ENCODE results near the gene ZNF699.
A peak's percentile ranks its signal among the peaks of the same experiment; 100 is the strongest.

ZNF699 gene

DNA sequence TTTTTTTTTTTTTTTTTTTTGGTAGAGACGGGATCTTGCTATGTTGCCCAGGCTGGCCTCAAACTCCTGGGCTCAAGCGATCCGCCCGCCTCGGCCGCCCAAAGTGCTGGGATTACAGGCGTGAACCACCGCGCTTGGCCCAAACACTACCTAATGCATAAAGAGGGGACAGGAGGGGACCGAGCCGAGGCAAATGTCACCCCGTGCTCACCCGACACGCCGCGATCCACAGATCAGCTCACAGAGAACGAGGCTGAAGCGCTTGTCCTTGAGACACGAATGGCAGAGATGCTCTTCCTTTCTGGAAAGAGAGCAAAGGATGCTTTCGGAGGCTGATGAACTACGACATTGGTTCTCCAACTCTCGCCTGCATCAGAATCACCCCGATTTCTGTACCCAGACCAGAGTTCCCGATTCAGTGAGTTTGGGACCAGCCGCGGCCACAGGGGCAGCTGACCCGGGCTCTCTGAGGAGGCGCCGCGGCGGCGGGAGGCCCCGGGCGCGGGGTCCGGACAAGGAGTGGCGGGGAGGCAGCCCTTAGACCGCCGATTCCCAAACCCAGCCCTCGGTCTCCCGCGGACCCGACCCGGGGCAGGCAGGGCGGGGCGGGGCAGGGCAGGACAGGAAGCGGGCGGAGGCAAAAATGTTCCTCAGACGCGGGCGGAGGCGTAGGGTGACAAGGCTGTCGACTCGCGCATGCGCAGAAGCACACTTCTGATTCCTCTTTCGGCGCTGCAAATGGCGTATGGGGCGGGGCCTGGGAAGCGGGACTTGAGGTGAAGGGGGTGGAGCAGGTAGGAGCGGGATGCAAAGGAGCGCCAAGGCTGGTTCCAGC is at the start of gene ZNF699:
Gene ZNF699 (minus strand): TSS at position 700 of the 835 bp plus-strand sequence. CDS start 4,719 bp downstream, outside the sequence.
- no peaks in the 10 kb centered on the region for H3K27me3 ChIP-seq (ENCODE audit: insufficient read depth, insufficient read length)
- DNase-seq (ENCODE audit: low read depth, low spot score) = peak; percentile 96
- H3K36me3 ChIP-seq (ENCODE audit: insufficient read depth, insufficient read length, low read length) = peaks cover under 1% of the 10 kb centered on the region
- H3K9me3 ChIP-seq (ENCODE audit: insufficient read depth, low read length) = peaks cover 19% of the 10 kb centered on the region; the same call in 1 of the 2 replicates
- H3K4me3 ChIP-seq (ENCODE audit: insufficient read length, low read depth) = peak within 1 kb of the TSS; percentile 83
- TF ChIP-seq SUZ12 (IDR thresholded peaks at IDR 0.05; ENCODE audit: extremely low read depth, insufficient read depth, insufficient read length) (no peak), YY1 (IDR thresholded peaks at IDR 0.05; ENCODE audit: insufficient read depth, insufficient read length) (peak; percentile 47), ZNF274 (IDR thresholded peaks at IDR 0.05; ENCODE audit: low read depth, low read length) (no peak)
- H3K9ac ChIP-seq (ENCODE audit: insufficient read length, low read depth) = peak within 1 kb of the TSS; percentile 77
- no peaks in the 10 kb centered on the region for H3K4me1 ChIP-seq (ENCODE audit: insufficient read depth, insufficient read length)

- Histone ChIP-seq H3K4me1 (ENCODE audit: insufficient read depth, insufficient read length) (no peaks in the 10 kb centered on the region), H3K9ac (ENCODE audit: insufficient read length, low read depth) (no peak overlapping the region), H3K36me3 (ENCODE audit: insufficient read depth, insufficient read length, low read length) (peaks cover 34% of the 10 kb centered on the region), H3K27me3 (ENCODE audit: insufficient read depth, insufficient read length) (no peaks in the 10 kb centered on the region), H3K9me3 (ENCODE audit: insufficient read depth, low read length) (peaks cover 18% of the 10 kb centered on the region), H3K4me3 (ENCODE audit: insufficient read length, low read depth) (no peak overlapping the region)
- TF ChIP-seq SUZ12 (IDR thresholded peaks at IDR 0.05; ENCODE audit: extremely low read depth, insufficient read depth, insufficient read length) = no peak
- no peak for TF ChIP-seq YY1 (IDR thresholded peaks at IDR 0.05; ENCODE audit: insufficient read depth, insufficient read length)
- TF ChIP-seq ZNF274 (IDR thresholded peaks at IDR 0.05; ENCODE audit: low read depth, low read length) = no peak
- no peak for DNase-seq (ENCODE audit: low read depth, low spot score)
Measured at GRCh38 chr19:9354651-9355050, 45.0 kb upstream of the ZNF699 start.

- no peak for TF ChIP-seq ZNF274 (IDR thresholded peaks at IDR 0.05; ENCODE audit: low read depth, low read length)
- TF ChIP-seq SUZ12 (IDR thresholded peaks at IDR 0.05; ENCODE audit: extremely low read depth, insufficient read depth, insufficient read length) = no peak
- no peak for TF ChIP-seq YY1 (IDR thresholded peaks at IDR 0.05; ENCODE audit: insufficient read depth, insufficient read length)
- H3K36me3 ChIP-seq (ENCODE audit: insufficient read depth, insufficient read length, low read length) = peaks cover 37% of the 10 kb centered on the region
- H3K4me3 ChIP-seq (ENCODE audit: insufficient read length, low read depth) = no peak overlapping the region
- H3K9ac ChIP-seq (ENCODE audit: insufficient read length, low read depth) = no peak overlapping the region
- H3K4me1 ChIP-seq (ENCODE audit: insufficient read depth, insufficient read length) = no peaks in the 10 kb centered on the region
- no peaks in the 10 kb centered on the region for H3K27me3 ChIP-seq (ENCODE audit: insufficient read depth, insufficient read length)
- peaks cover 34% of the 10 kb centered on the region for H3K9me3 ChIP-seq (ENCODE audit: insufficient read depth, low read length)
- no peak for DNase-seq (ENCODE audit: low read depth, low spot score)
Measured at GRCh38 chr19:9353011-9353410, 43.4 kb upstream of the ZNF699 start.

GRCh38 chr19:9352505-9352904 is 42.9 kb upstream of the ZNF699 start:
- Histone ChIP-seq H3K4me3 (ENCODE audit: insufficient read length, low read depth) (no peak overlapping the region), H3K9me3 (ENCODE audit: insufficient read depth, low read length) (peaks cover 39% of the 10 kb centered on the region), H3K36me3 (ENCODE audit: insufficient read depth, insufficient read length, low read length) (peaks cover 36% of the 10 kb centered on the region), H3K9ac (ENCODE audit: insufficient read length, low read depth) (no peak overlapping the region), H3K27me3 (ENCODE audit: insufficient read depth, insufficient read length) (no peaks in the 10 kb centered on the region), H3K4me1 (ENCODE audit: insufficient read depth, insufficient read length) (no peaks in the 10 kb centered on the region)
- no peak for DNase-seq (ENCODE audit: low read depth, low spot score)
- TF ChIP-seq YY1 (IDR thresholded peaks at IDR 0.05; ENCODE audit: insufficient read depth, insufficient read length) (no peak), ZNF274 (IDR thresholded peaks at IDR 0.05; ENCODE audit: low read depth, low read length) (no peak), SUZ12 (IDR thresholded peaks at IDR 0.05; ENCODE audit: extremely low read depth, insufficient read depth, insufficient read length) (no peak)

DNA sequence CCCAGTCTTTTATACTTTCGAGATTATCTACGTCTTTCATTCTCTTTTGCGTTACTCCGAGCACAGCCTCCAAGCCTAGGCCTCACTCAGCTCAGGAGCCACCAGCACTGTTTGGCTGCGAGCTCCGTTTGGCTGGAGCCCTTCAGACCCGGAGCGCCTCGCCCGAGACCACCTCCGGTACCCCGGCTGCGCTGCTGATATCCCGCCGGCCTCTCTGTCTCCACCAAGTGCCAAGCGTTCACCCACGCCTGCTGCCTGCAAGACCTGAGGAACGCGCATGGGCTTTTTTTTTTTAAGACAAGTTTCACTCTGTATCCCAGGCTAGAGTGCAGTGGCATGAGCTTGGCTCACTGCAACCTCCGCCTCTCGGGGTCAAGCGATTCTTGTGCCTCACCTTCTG is 39.0 kb upstream of the ZNF699 start:
- TF ChIP-seq ZNF274 (IDR thresholded peaks at IDR 0.05; ENCODE audit: low read depth, low read length) (no peak), YY1 (IDR thresholded peaks at IDR 0.05; ENCODE audit: insufficient read depth, insufficient read length) (no peak), SUZ12 (IDR thresholded peaks at IDR 0.05; ENCODE audit: extremely low read depth, insufficient read depth, insufficient read length) (no peak)
- no peak overlapping the region for H3K4me3 ChIP-seq (ENCODE audit: insufficient read length, low read depth)
- H3K36me3 ChIP-seq (ENCODE audit: insufficient read depth, insufficient read length, low read length) = peaks cover 33% of the 10 kb centered on the region
- H3K4me1 ChIP-seq (ENCODE audit: insufficient read depth, insufficient read length) = no peaks in the 10 kb centered on the region
- DNase-seq (ENCODE audit: low read depth, low spot score) = no peak
- no peak overlapping the region for H3K9ac ChIP-seq (ENCODE audit: insufficient read length, low read depth)
- H3K27me3 ChIP-seq (ENCODE audit: insufficient read depth, insufficient read length) = no peaks in the 10 kb centered on the region
- H3K9me3 ChIP-seq (ENCODE audit: insufficient read depth, low read length) = peaks cover 78% of the 10 kb centered on the region

- H3K36me3 ChIP-seq (ENCODE audit: insufficient read depth, insufficient read length, low read length) = peaks cover 37% of the 10 kb centered on the region
- H3K27me3 ChIP-seq (ENCODE audit: insufficient read depth, insufficient read length) = no peaks in the 10 kb centered on the region
- DNase-seq (ENCODE audit: low read depth, low spot score) = no peak
- peaks cover 82% of the 10 kb centered on the region for H3K9me3 ChIP-seq (ENCODE audit: insufficient read depth, low read length)
- H3K4me3 ChIP-seq (ENCODE audit: insufficient read length, low read depth) = no peak overlapping the region
- H3K9ac ChIP-seq (ENCODE audit: insufficient read length, low read depth) = no peak overlapping the region
- H3K4me1 ChIP-seq (ENCODE audit: insufficient read depth, insufficient read length) = no peaks in the 10 kb centered on the region
- TF ChIP-seq ZNF274 (IDR thresholded peaks at IDR 0.05; ENCODE audit: low read depth, low read length) (no peak), YY1 (IDR thresholded peaks at IDR 0.05; ENCODE audit: insufficient read depth, insufficient read length) (no peak), SUZ12 (IDR thresholded peaks at IDR 0.05; ENCODE audit: extremely low read depth, insufficient read depth, insufficient read length) (no peak)
Measured at GRCh38 chr19:9348253-9348652, 38.6 kb upstream of the ZNF699 start.

DNA sequence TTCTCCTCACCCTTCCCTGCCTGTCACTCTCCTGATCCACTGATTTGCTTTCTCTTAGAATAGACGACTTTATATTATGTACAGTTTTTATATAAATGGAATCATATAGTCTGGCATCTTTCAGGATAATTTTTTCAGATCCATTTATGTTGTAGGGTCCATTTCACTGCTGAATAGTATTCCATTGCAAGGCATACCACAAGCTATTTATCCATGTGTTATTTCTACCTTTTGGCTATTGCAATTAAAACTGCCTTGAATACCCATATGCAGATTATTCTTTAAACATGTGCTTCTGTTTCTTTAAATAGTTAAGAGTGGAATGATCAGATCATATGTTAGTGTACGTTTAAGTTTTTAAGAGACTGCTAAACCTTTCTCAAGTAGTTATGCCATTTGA is 35.4 kb upstream of the ZNF699 start:
- H3K36me3 ChIP-seq (ENCODE audit: insufficient read depth, insufficient read length, low read length) = peaks cover 50% of the 10 kb centered on the region
- H3K27me3 ChIP-seq (ENCODE audit: insufficient read depth, insufficient read length) = no peaks in the 10 kb centered on the region
- no peak for DNase-seq (ENCODE audit: low read depth, low spot score)
- H3K4me3 ChIP-seq (ENCODE audit: insufficient read length, low read depth) = no peak overlapping the region
- no peaks in the 10 kb centered on the region for H3K4me1 ChIP-seq (ENCODE audit: insufficient read depth, insufficient read length)
- H3K9me3 ChIP-seq (ENCODE audit: insufficient read depth, low read length) = peaks cover 100% of the 10 kb centered on the region
- H3K9ac ChIP-seq (ENCODE audit: insufficient read length, low read depth) = no peak overlapping the region
- TF ChIP-seq YY1 (IDR thresholded peaks at IDR 0.05; ENCODE audit: insufficient read depth, insufficient read length) (no peak), ZNF274 (IDR thresholded peaks at IDR 0.05; ENCODE audit: low read depth, low read length) (no peak), SUZ12 (IDR thresholded peaks at IDR 0.05; ENCODE audit: extremely low read depth, insufficient read depth, insufficient read length) (no peak)
